ENCODE data around the gene WDFY2.

The WDFY2 gene

GRCh38 chr13:51805313-51805712, 221.1 kb downstream of the WDFY2 start:
- no peak for DNase-seq (ENCODE audit: low read depth)
- no peak overlapping the region for H3K4me3 ChIP-seq (ENCODE audit: low read depth, low read length)

GRCh38 chr13:51805925-51806324, 221.7 kb downstream of the WDFY2 start:
- TF ChIP-seq CTCF (IDR thresholded peaks at IDR 0.05; ENCODE audit: insufficient read depth, low read depth, low read length, missing control alignments): no peak
- DNase-seq (ENCODE audit: low read depth): no peak
- H3K4me3 ChIP-seq (ENCODE audit: low read depth, low read length): no peak overlapping the region

More at GRCh38 chr13:51805313-51805712, 221.1 kb downstream of the WDFY2 start:
- no peak for TF ChIP-seq CTCF (IDR thresholded peaks at IDR 0.05; ENCODE audit: insufficient read depth, low read depth, low read length, missing control alignments)

- DNase-seq (ENCODE audit: low read depth): peak; percentile 33
- no peak overlapping the region for H3K4me3 ChIP-seq (ENCODE audit: low read depth, low read length)
- TF ChIP-seq CTCF (IDR thresholded peaks at IDR 0.05; ENCODE audit: insufficient read depth, low read depth, low read length, missing control alignments): no peak
Measured at GRCh38 chr13:51806566-51806965, 222.3 kb downstream of the WDFY2 start.

- no peak overlapping the region for H3K4me3 ChIP-seq (ENCODE audit: low read depth, low read length)
- DNase-seq (ENCODE audit: low read depth): no peak
- no peak for TF ChIP-seq CTCF (IDR thresholded peaks at IDR 0.05; ENCODE audit: insufficient read depth, low read depth, low read length, missing control alignments)
Measured at GRCh38 chr13:51807041-51807440, 222.8 kb downstream of the WDFY2 start.

GRCh38 chr13:51808811-51809210, 224.5 kb downstream of the WDFY2 start:
- DNase-seq (ENCODE audit: low read depth): no peak
- H3K4me3 ChIP-seq (ENCODE audit: low read depth, low read length): no peak overlapping the region
- TF ChIP-seq CTCF (IDR thresholded peaks at IDR 0.05; ENCODE audit: insufficient read depth, low read depth, low read length, missing control alignments): no peak

GRCh38 chr13:51811046-51811445, 226.8 kb downstream of the WDFY2 start:
- DNase-seq (ENCODE audit: low read depth): no peak
- H3K4me3 ChIP-seq (ENCODE audit: low read depth, low read length): no peak overlapping the region
- no peak for TF ChIP-seq CTCF (IDR thresholded peaks at IDR 0.05; ENCODE audit: insufficient read depth, low read depth, low read length, missing control alignments)

GRCh38 chr13:51811920-51812451, 227.7 kb downstream of the WDFY2 start:
- TF ChIP-seq CTCF (IDR thresholded peaks at IDR 0.05; ENCODE audit: insufficient read depth, low read depth, low read length, missing control alignments): no peak
- H3K4me3 ChIP-seq (ENCODE audit: low read depth, low read length): no peak overlapping the region
- DNase-seq (ENCODE audit: low read depth): peak; percentile 57

Data from GM12865 (cell line).